DMS153 treated with DMSO at 0.1 percent for 48 hours (cell line): ENCODE measurements around the gene LYPD6B.
"Not testable (repeated sequence)": the region's sequence is repeated elsewhere in the genome, so short reads cannot be mapped to it uniquely, and the experiment has no call there.

ENCODE experiments used
- DNase-seq: peaks from one replicate; lab custom pipeline; 2025; ENCODE audit not compliant: unreplicated experiment; lab: John Stamatoyannopoulos, UW

LYPD6B gene

DNA sequence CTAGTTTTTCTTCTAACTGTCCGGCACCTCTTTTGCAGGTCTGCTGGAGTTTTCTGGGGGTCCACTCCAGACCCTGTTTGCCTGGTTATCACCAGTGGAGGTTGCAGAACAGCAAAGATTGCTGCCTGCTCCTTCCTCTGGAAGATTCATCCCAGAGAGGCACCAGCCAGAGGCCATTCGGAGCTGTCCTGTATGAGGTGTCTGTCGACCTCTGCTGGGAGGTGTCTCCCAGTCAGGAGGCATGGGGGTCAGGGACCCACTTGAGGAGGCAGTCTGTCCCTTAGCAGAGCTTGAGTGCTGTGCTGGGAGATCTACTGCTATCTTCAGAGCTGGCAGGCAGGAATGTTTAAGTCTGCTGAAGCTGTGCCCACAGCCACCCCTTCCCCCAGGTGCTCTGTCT, 218.4 kb downstream of the LYPD6B start:
- DNase-seq, result not testable (repeated sequence)

GRCh38 chr2:149258531-149258930, 220.0 kb downstream of the LYPD6B start:
- no peak for DNase-seq

- no peak for DNase-seq
Observed at GRCh38 chr2:149259136-149259535, 220.6 kb downstream of the LYPD6B start.

- DNase-seq, result no peak
Observed at GRCh38 chr2:149261692-149262091, 223.2 kb downstream of the LYPD6B start.
